ENCODE measurements around the gene FALEC.

DNA sequence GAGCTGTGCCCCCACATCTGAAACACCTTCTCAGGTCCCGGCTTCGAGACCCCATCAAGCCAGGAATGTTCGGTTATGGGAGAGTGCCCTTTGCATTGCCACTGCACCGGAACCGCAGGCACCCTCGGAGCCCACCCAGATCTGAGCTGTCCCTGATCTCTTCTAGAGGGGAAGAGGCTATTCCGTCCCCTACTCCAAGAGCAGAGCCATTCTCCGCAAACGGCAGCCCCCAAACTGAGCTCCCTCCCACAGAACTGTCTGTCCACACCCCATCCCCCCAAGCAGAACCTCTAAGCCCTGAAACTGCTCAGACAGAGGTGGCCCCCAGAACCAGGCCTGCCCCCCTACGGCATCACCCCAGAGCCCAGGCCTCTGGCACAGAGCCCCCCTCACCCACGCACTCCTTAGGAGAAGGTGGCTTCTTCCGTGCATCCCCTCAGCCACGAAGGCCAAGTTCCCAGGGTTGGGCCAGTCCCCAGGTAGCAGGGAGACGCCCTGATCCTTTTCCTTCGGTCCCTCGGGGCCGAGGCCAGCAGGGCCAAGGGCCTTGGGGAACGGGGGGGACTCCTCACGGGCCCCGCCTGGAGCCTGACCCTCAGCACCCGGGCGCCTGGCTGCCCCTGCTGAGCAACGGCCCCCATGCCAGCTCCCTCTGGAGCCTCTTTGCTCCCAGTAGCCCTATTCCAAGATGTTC is 38.0 kb downstream of the FALEC start:
- TF ChIP-seq, protein P1, sequence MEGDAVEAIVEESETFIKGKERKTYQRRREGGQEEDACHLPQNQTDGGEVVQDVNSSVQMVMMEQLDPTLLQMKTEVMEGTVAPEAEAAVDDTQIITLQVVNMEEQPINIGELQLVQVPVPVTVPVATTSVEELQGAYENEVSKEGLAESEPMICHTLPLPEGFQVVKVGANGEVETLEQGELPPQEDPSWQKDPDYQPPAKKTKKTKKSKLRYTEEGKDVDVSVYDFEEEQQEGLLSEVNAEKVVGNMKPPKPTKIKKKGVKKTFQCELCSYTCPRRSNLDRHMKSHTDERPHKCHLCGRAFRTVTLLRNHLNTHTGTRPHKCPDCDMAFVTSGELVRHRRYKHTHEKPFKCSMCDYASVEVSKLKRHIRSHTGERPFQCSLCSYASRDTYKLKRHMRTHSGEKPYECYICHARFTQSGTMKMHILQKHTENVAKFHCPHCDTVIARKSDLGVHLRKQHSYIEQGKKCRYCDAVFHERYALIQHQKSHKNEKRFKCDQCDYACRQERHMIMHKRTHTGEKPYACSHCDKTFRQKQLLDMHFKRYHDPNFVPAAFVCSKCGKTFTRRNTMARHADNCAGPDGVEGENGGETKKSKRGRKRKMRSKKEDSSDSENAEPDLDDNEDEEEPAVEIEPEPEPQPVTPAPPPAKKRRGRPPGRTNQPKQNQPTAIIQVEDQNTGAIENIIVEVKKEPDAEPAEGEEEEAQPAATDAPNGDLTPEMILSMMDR (conservative IDR thresholded peaks at IDR 0.05; ENCODE audit: low read depth in 2 of 2) = no peak
- no peak for TF ChIP-seq ZNF114 (CRISPR knock-in tag; IDR thresholded peaks at IDR 0.05)
- TF ChIP-seq POLR2AphosphoS5 (IDR thresholded peaks at IDR 0.05; ENCODE audit: low read depth) = no peak
- no peak for TF ChIP-seq EZH2 (IDR thresholded peaks at IDR 0.05; ENCODE audit: low read depth, unreplicated experiment)
- TF ChIP-seq, protein P2, sequence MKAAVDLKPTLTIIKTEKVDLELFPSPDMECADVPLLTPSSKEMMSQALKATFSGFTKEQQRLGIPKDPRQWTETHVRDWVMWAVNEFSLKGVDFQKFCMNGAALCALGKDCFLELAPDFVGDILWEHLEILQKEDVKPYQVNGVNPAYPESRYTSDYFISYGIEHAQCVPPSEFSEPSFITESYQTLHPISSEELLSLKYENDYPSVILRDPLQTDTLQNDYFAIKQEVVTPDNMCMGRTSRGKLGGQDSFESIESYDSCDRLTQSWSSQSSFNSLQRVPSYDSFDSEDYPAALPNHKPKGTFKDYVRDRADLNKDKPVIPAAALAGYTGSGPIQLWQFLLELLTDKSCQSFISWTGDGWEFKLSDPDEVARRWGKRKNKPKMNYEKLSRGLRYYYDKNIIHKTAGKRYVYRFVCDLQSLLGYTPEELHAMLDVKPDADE (IDR thresholded peaks at IDR 0.05) = no peak
- TF ChIP-seq, protein P3, sequence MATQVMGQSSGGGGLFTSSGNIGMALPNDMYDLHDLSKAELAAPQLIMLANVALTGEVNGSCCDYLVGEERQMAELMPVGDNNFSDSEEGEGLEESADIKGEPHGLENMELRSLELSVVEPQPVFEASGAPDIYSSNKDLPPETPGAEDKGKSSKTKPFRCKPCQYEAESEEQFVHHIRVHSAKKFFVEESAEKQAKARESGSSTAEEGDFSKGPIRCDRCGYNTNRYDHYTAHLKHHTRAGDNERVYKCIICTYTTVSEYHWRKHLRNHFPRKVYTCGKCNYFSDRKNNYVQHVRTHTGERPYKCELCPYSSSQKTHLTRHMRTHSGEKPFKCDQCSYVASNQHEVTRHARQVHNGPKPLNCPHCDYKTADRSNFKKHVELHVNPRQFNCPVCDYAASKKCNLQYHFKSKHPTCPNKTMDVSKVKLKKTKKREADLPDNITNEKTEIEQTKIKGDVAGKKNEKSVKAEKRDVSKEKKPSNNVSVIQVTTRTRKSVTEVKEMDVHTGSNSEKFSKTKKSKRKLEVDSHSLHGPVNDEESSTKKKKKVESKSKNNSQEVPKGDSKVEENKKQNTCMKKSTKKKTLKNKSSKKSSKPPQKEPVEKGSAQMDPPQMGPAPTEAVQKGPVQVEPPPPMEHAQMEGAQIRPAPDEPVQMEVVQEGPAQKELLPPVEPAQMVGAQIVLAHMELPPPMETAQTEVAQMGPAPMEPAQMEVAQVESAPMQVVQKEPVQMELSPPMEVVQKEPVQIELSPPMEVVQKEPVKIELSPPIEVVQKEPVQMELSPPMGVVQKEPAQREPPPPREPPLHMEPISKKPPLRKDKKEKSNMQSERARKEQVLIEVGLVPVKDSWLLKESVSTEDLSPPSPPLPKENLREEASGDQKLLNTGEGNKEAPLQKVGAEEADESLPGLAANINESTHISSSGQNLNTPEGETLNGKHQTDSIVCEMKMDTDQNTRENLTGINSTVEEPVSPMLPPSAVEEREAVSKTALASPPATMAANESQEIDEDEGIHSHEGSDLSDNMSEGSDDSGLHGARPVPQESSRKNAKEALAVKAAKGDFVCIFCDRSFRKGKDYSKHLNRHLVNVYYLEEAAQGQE (IDR thresholded peaks at IDR 0.05; ENCODE audit: unreplicated experiment) = no peak
- no peak for TF ChIP-seq EZH2phosphoT487 (IDR thresholded peaks at IDR 0.05; ENCODE audit: unreplicated experiment)
- no peak for TF ChIP-seq STAT1 (IDR thresholded peaks at IDR 0.05; ENCODE audit: unreplicated experiment)

All from GM23338 (cell line).